B cell (primary cell): Measurements from ENCODE around the gene NAV1.

Experiments used
- EZH2 ChIP-seq: IDR thresholded peaks from 2 replicates; pipeline ENCODE4 v1.6.1; 2012; ENCODE audit warnings: borderline replicate concordance, low read depth, mild to moderate bottlenecking, moderate library complexity, low read length; ENCODE audit not compliant: insufficient read depth, poor library complexity, severe bottlenecking
- TF ChIP-seq, protein P1 (sequence below): fragments of 200-600 bp; IDR thresholded peaks from one replicate; pipeline ENCODE4 v1.8.0; 2022; ENCODE audit warnings: antibody characterized with exemption, mild to moderate bottlenecking

DNA sequence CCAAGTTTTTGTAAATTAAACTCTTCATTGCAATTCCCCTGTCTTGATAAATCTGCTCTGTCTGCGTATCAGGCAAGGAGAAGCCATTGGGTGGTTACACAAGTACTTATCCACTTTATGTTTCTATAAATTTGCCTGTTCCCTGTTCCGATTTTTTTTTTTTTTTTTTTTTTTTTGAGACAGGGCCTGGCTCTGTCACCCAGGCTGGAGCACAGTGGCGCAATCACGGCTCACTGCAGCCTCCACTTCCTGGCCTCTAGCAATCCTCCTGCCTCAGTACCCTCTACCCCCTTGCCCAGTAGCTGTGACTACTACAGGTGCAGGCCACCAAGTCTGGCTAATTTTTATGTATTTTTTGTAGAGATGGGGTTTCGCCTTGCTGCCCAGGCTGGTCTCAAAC is 20.9 kb upstream of the NAV1 start:
- TF ChIP-seq, protein P1, sequence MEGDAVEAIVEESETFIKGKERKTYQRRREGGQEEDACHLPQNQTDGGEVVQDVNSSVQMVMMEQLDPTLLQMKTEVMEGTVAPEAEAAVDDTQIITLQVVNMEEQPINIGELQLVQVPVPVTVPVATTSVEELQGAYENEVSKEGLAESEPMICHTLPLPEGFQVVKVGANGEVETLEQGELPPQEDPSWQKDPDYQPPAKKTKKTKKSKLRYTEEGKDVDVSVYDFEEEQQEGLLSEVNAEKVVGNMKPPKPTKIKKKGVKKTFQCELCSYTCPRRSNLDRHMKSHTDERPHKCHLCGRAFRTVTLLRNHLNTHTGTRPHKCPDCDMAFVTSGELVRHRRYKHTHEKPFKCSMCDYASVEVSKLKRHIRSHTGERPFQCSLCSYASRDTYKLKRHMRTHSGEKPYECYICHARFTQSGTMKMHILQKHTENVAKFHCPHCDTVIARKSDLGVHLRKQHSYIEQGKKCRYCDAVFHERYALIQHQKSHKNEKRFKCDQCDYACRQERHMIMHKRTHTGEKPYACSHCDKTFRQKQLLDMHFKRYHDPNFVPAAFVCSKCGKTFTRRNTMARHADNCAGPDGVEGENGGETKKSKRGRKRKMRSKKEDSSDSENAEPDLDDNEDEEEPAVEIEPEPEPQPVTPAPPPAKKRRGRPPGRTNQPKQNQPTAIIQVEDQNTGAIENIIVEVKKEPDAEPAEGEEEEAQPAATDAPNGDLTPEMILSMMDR = no peak
- no peak for TF ChIP-seq EZH2
